ENCODE data around the gene KRTAP19-7.

GRCh38 chr21:30600787-30601186 lies 39.7 kb upstream of the KRTAP19-7 start, which contains the start of gene KRTAP22-1:
- TF ChIP-seq CTCF (conservative IDR thresholded peaks at IDR 0.05; ENCODE audit: low read length): no peak
- no peak for TF ChIP-seq EZH2phosphoT487 (IDR thresholded peaks at IDR 0.05; ENCODE audit: borderline replicate concordance, low read depth, low read length)
